IMR-90 (cell line): ENCODE measurements around the gene ANG. TPM values are rescaled to one million over a fixed set of nuclear protein-coding genes. Genes with fewer than 3 reads are reported as not detected.

ENCODE experiments used
- ATAC-seq: fragments of 200-7000 bp; cut with Tn5 transposase; 2 replicates; pipeline ENCODE4 v1.9.1; 2020; ENCODE audit warnings: low read depth, mild to moderate bottlenecking, moderate library complexity
- BruUV-seq: library from RNA; stranded (reverse); fragments of 400-500 nt; replicated peaks from 2 replicates; lab custom pipeline; 2021; lab: Mats Ljungman, UMichigan
- CTCF ChIA-PET: fragments of 300-600 bp; formaldehyde crosslinking; extraction: SDS; loops from one replicate; lab custom pipeline; 2021; ENCODE audit warnings: antibody characterized with exemption; lab: Yijun Ruan, JAX
- POLR2A ChIA-PET: fragments of 300-600 bp; sonication (Branson Sonifier 250); formaldehyde crosslinking; loops from one replicate; lab custom pipeline; 2022; ENCODE audit warnings: antibody characterized with exemption; ENCODE audit not compliant: unreplicated experiment; lab: Charles Lee
- DNase-seq: peaks from one replicate; pipeline ENCODE4 v3.0.0; 2013
- H2AFZ ChIP-seq: replicated peaks from 2 replicates; pipeline ENCODE3; 2013; ENCODE audit warnings: low read length, mild to moderate bottlenecking; ENCODE audit not compliant: poor library complexity
- H2AK5ac ChIP-seq: 2 replicates; pipeline ENCODE4 v1.6.1; 2013; ENCODE audit warnings: low read depth, low read length, inconsistent platforms
- H2AK9ac ChIP-seq: replicated peaks from 2 replicates; pipeline ENCODE3; 2013; ENCODE audit warnings: mild to moderate bottlenecking, low read depth, low read length, moderate library complexity; ENCODE audit not compliant: poor library complexity
- H2BK120ac ChIP-seq: 2 replicates; pipeline ENCODE4 v1.6.1; 2013; ENCODE audit warnings: low read depth, low read length, inconsistent platforms
- H2BK15ac ChIP-seq: 3 replicates; pipeline ENCODE4 v1.6.1; 2013; ENCODE audit warnings: low read depth, low read length, inconsistent platforms
- H2BK20ac ChIP-seq: 2 replicates; pipeline ENCODE4 v1.6.1; 2013; ENCODE audit warnings: low read depth, mild to moderate bottlenecking, inconsistent platforms, low read length, moderate library complexity
- H2BK5ac ChIP-seq: 2 replicates; pipeline ENCODE4 v1.6.1; 2013; ENCODE audit warnings: mild to moderate bottlenecking, low read depth, low read length, inconsistent platforms; ENCODE audit not compliant: poor library complexity, severe bottlenecking
- H3K14ac ChIP-seq: replicated peaks from 2 replicates; pipeline ENCODE4 v1.6.1; 2013; ENCODE audit warnings: low read depth, low read length, inconsistent platforms
- H3K18ac ChIP-seq: 2 replicates; pipeline ENCODE4 v1.6.1; 2013; ENCODE audit warnings: low read depth, low read length, control low read depth
- H3K23ac ChIP-seq: 2 replicates; pipeline ENCODE4 v1.6.1; 2013; ENCODE audit warnings: low read depth, low read length, inconsistent platforms
- H3K27ac ChIP-seq: 2 replicates; pipeline ENCODE4 v1.5.1; 2013; ENCODE audit warnings: mild to moderate bottlenecking, control low read depth, low read length; ENCODE audit not compliant: insufficient read depth
- H3K27me3 ChIP-seq: 2 replicates; pipeline ENCODE4 v1.6.1; 2013; ENCODE audit warnings: low read length; ENCODE audit not compliant: control insufficient read depth, insufficient read depth
- H3K36me3 ChIP-seq: 2 replicates; pipeline ENCODE4 v1.6.1; 2013; ENCODE audit warnings: low read length, mixed read lengths; ENCODE audit not compliant: control insufficient read depth, insufficient read depth
- H3K4ac ChIP-seq: 2 replicates; pipeline ENCODE4 v1.6.1; 2013; ENCODE audit warnings: low read depth, low read length, inconsistent platforms
- H3K4me1 ChIP-seq: 2 replicates; pipeline ENCODE4 v1.6.1; 2013; ENCODE audit warnings: low read length, mixed read lengths; ENCODE audit not compliant: control insufficient read depth, insufficient read depth
- H3K4me2 ChIP-seq: 2 replicates; pipeline ENCODE4 v1.6.1; 2013; ENCODE audit warnings: low read depth, mild to moderate bottlenecking, control low read depth, low read length, moderate library complexity
- H3K4me3 ChIP-seq: 2 replicates; pipeline ENCODE4 v1.5.1; 2013; ENCODE audit warnings: low read depth, mild to moderate bottlenecking, control low read depth, low read length, moderate library complexity; ENCODE audit not compliant: insufficient read depth
- H3K56ac ChIP-seq: 2 replicates; pipeline ENCODE4 v1.6.1; 2013; ENCODE audit warnings: low read length, inconsistent platforms; ENCODE audit not compliant: insufficient read depth; ENCODE audit errors: extremely low read depth
- H3K79me1 ChIP-seq, 2 experiments: 2 replicates each; pipeline ENCODE4 v1.6.1; 2013; ENCODE audit warnings: low read length in 2 of 2, inconsistent platforms in 1 of 2, low read depth in 1 of 2
- H3K9ac ChIP-seq: 2 replicates; pipeline ENCODE4 v1.6.1; 2013; ENCODE audit warnings: low read depth, low read length, control low read depth
- H3K9me1 ChIP-seq: 2 replicates; pipeline ENCODE4 v1.6.1; 2013; ENCODE audit warnings: low read length, inconsistent platforms; ENCODE audit not compliant: insufficient read depth
- H3K9me3 ChIP-seq: 2 replicates; pipeline ENCODE4 v1.6.1; 2013; ENCODE audit warnings: low read length; ENCODE audit not compliant: control insufficient read depth, insufficient read depth
- H4K20me1 ChIP-seq: 2 replicates; pipeline ENCODE4 v1.6.1; 2013; ENCODE audit warnings: low read length, inconsistent platforms; ENCODE audit not compliant: insufficient read depth
- H4K5ac ChIP-seq: 2 replicates; pipeline ENCODE4 v1.6.1; 2013; ENCODE audit warnings: mild to moderate bottlenecking, low read depth, low read length, control low read depth
- H4K8ac ChIP-seq, 2 experiments: 2 replicates each; pipeline ENCODE4 v1.6.1; 2013; ENCODE audit warnings: low read depth in 2 of 2, low read length in 2 of 2, control low read depth in 1 of 2, inconsistent platforms in 1 of 2
- H4K91ac ChIP-seq: 2 replicates; pipeline ENCODE4 v1.6.1; 2013; ENCODE audit warnings: low read depth, low read length, inconsistent platforms; ENCODE audit not compliant: insufficient read depth
- BHLHE40 ChIP-seq: fragments of 150-350 bp; IDR thresholded peaks from 2 replicates; pipeline ENCODE4 v1.6.1; 2016; ENCODE audit warnings: mild to moderate bottlenecking, low read depth, low read length
- CEBPB ChIP-seq: IDR thresholded peaks from 2 replicates; pipeline ENCODE4 v1.6.1; 2012; ENCODE audit warnings: low read depth, low read length, improper control_type of control experiment
- CHD1 ChIP-seq: IDR thresholded peaks from 2 replicates; pipeline ENCODE4 v1.6.1; 2012; ENCODE audit warnings: low read depth, low read length, improper control_type of control experiment
- ELK1 ChIP-seq: fragments of 150-350 bp; IDR thresholded peaks from 2 replicates; pipeline ENCODE4 v1.6.1; 2016; ENCODE audit warnings: low read depth, mild to moderate bottlenecking, low read length, moderate library complexity, borderline replicate concordance
- MAZ ChIP-seq: IDR thresholded peaks from 2 replicates; pipeline ENCODE4 v1.6.1; 2012; ENCODE audit warnings: low read depth, mild to moderate bottlenecking, low read length, improper control_type of control experiment, moderate library complexity, borderline replicate concordance
- MXI1 ChIP-seq: IDR thresholded peaks from 2 replicates; pipeline ENCODE4 v1.6.1; 2012; ENCODE audit warnings: low read depth, mild to moderate bottlenecking, low read length, moderate library complexity, borderline replicate concordance
- POLR2A ChIP-seq: IDR thresholded peaks from 2 replicates; pipeline ENCODE4 v1.6.1; 2012; ENCODE audit warnings: mild to moderate bottlenecking, low read depth, low read length
- RAD21 ChIP-seq: IDR thresholded peaks from 2 replicates; pipeline ENCODE4 v1.6.1; 2012; ENCODE audit warnings: low read length, improper control_type of control experiment
- RCOR1 ChIP-seq: IDR thresholded peaks from 2 replicates; pipeline ENCODE4 v1.6.1; 2012; ENCODE audit warnings: mild to moderate bottlenecking, low read length, improper control_type of control experiment; ENCODE audit not compliant: insufficient replicate concordance
- RFX5 ChIP-seq: IDR thresholded peaks from 2 replicates; pipeline ENCODE4 v1.8.0; 2012; ENCODE audit warnings: low read depth, mild to moderate bottlenecking, low read length, moderate library complexity
- USF2 ChIP-seq: fragments of 150-350 bp; IDR thresholded peaks from 2 replicates; pipeline ENCODE4 v1.6.1; 2017; ENCODE audit warnings: mild to moderate bottlenecking, antibody characterized with exemption, low read length, low read depth
- WGBS, 2 experiments: methylation state at CpG; one replicate each; pipeline versions ENCODE4 v1.1.5 to v1.1.7; 2013; ENCODE audit warnings: missing lambda C conversion rate in 2 of 2; ENCODE audit not compliant: insufficient read length in 1 of 2; ENCODE audit errors: extremely low coverage in 2 of 2; 5-methylcytosine and 5-hydroxymethylcytosine counted together
- dilution Hi-C: fragments of 300-500 bp; cut with HindIII; formaldehyde crosslinking; loops from one replicate; pipeline ENCODE4 v1.14.3; 2018; ENCODE audit warnings: low sequenced_read_pairs; ENCODE audit not compliant: unreplicated experiment
- in situ Hi-C: fragments of 300-500 bp; cut with MboI; formaldehyde crosslinking; loops from 3 replicates; pipeline ENCODE4 v1.14.3; 2019; ENCODE audit warnings: low sequenced_read_pairs, inconsistent platforms, mixed read lengths
- intact Hi-C: fragments of 100-400 bp; cut with micrococcal nuclease; formaldehyde crosslinking; loops from 2 replicates; pipeline ENCODE4 v1.10.0; 2022
- polyA plus RNA-seq, 3 experiments: library from polyadenylated mRNA; depleted of rRNA; stranded (reverse); fragments of >200 nt; gene quantifications; 2 replicates each; pipeline ENCODE4 v1.2.3, GENCODE V29; 2012; ENCODE audit warnings: low replicate concordance in 1 of 3
- total RNA-seq: library from RNA; depleted of rRNA; stranded (reverse); fragments of >200 nt; gene quantifications from 2 replicates; pipeline ENCODE4 v1.2.3, GENCODE V29; 2012

ANG gene
- total and polyA plus RNA-seq, 2 of the 4 experiments (the other 2 are of a cell fraction) = 3.6 to 4.7 TPM

- Histone ChIP-seq H2AK5ac (no peak overlapping the region), H3K23ac (no peak overlapping the region), H2BK5ac (no peak overlapping the region), H3K18ac (no peak overlapping the region), H3K9ac (no peak overlapping the region), H3K36me3 (no peaks in the 10 kb centered on the region), H3K56ac (no peak overlapping the region), H4K91ac (no peak overlapping the region), H2BK20ac (no peak overlapping the region), H3K4ac (no peak overlapping the region), H3K27me3 (no peaks in the 10 kb centered on the region; the same call in 1 of the 2 replicates), H2AFZ (no peak overlapping the region), H3K27ac (no peak overlapping the region), H3K4me1 (no peaks in the 10 kb centered on the region; the same call in 1 of the 2 replicates), H2BK120ac (no peak overlapping the region), H2BK15ac (no peak overlapping the region), H3K14ac (no peak overlapping the region), H3K79me1 (no peaks in the 10 kb centered on the region), H4K20me1 (no peaks in the 10 kb centered on the region), H3K9me1 (no peaks in the 10 kb centered on the region), H3K4me3 (no peak overlapping the region), H4K5ac (no peak overlapping the region), H3K9me3 (no peaks in the 10 kb centered on the region), H3K4me2 (no peak overlapping the region), H2AK9ac (no peak overlapping the region), H4K8ac (no peak overlapping the region)
- ATAC-seq = no peak
- TF ChIP-seq USF2 = no peak
- TF ChIP-seq RAD21 = no peak
- TF ChIP-seq RCOR1 = no peak
- TF ChIP-seq ELK1 = no peak
- no peak for TF ChIP-seq MXI1
- no peak for TF ChIP-seq BHLHE40
- no peak for TF ChIP-seq MAZ
- no peak for TF ChIP-seq CHD1
- TF ChIP-seq POLR2A = no peak
- no peak for TF ChIP-seq CEBPB
- TF ChIP-seq RFX5 = no peak
- no peak for DNase-seq
- intact Hi-C loops (no loop called here), in situ Hi-C loops (no loop called here), dilution Hi-C loops (no loop called here)
- POLR2A ChIA-PET = no interaction called here
- CTCF ChIA-PET = no interaction called here
- no CpG with 5 or more reads among the region's 4 CpGs for WGBS, 2 experiments
- no TSS peak for BruUV-seq
Observed at GRCh38 chr14:20706657-20707355, 18.2 kb downstream of the ANG start.
